Lung (tissue), 12 donors: Measurements from ENCODE around the gene DENND2D. TPM values are rescaled to one million over a fixed set of nuclear protein-coding genes. Genes with fewer than 3 reads are reported as not detected.

Experiments used
- ATAC-seq: fragments of 200-7000 bp; cut with Tn5 transposase; one replicate; pipeline ENCODE4 v1.9.1; 2020; ENCODE audit warnings: moderate number of reproducible peaks; ENCODE audit not compliant: insufficient read depth, low FRiP score
- DNase-seq, 3 donors: peaks; one replicate each; pipeline ENCODE4 v3.0.0-alpha.2; 2013 to 2017
- H3K27ac ChIP-seq, 2 donors: one replicate each; pipeline ENCODE4 v1.5.1; 2013; ENCODE audit warnings: mild to moderate bottlenecking in 2 of 2, moderate library complexity in 2 of 2, control low read depth in 1 of 2, inconsistent platforms in 1 of 2, low read depth in 1 of 2, low read length in 1 of 2
- H3K27me3 ChIP-seq, 3 donors: one replicate each; pipeline ENCODE4 v1.5.1; 2013; ENCODE audit warnings: low read length in 2 of 3; ENCODE audit not compliant: control insufficient read depth in 3 of 3, insufficient read depth in 3 of 3
- H3K36me3 ChIP-seq, 4 donors: one replicate each; pipeline ENCODE4 v1.5.1; 2013; ENCODE audit warnings: low read length in 4 of 4, mild to moderate bottlenecking in 1 of 4, moderate library complexity in 1 of 4; ENCODE audit not compliant: control insufficient read depth in 4 of 4, insufficient read depth in 4 of 4
- H3K4me1 ChIP-seq, 5 donors: one replicate each; pipeline ENCODE4 v1.5.1; 2013; ENCODE audit warnings: low read length in 5 of 5, mild to moderate bottlenecking in 2 of 5, moderate library complexity in 1 of 5; ENCODE audit not compliant: control insufficient read depth in 5 of 5, insufficient read depth in 5 of 5
- H3K4me3 ChIP-seq: one replicate; pipeline ENCODE4 v1.5.1; 2013; ENCODE audit warnings: mild to moderate bottlenecking, control low read depth, moderate library complexity
- H3K9ac ChIP-seq, 2 donors: one replicate each; pipeline ENCODE4 v1.5.1; 2013; ENCODE audit warnings: low read length in 2 of 2, control low read depth in 1 of 2; ENCODE audit not compliant: insufficient read depth in 1 of 2
- H3K9me3 ChIP-seq, 4 donors: one replicate each; pipeline ENCODE4 v1.5.1; 2013; ENCODE audit warnings: low read length in 3 of 4, mild to moderate bottlenecking in 1 of 4, moderate library complexity in 1 of 4; ENCODE audit not compliant: control insufficient read depth in 4 of 4, insufficient read depth in 3 of 4
- CTCF ChIP-seq: IDR thresholded peaks from 2 replicates; pipeline ENCODE4 v1.5.1; 2012; ENCODE audit warnings: mild to moderate bottlenecking; ENCODE audit errors: control extremely low read depth, extremely low read depth
- WGBS, 2 donors: extraction: QIAGEN DNeasy Blood & Tissue Kit; methylation state at CpG; one replicate each; pipeline ENCODE4 v1.1.7; 2013; 5-methylcytosine and 5-hydroxymethylcytosine counted together
- polyA plus RNA-seq, 2 donors: library from polyadenylated mRNA; stranded (reverse); fragments of 200-250 nt; gene quantifications; one replicate each; pipeline ENCODE4 v1.2.1, GENCODE V29; 2013
- total RNA-seq, 2 donors: library from RNA; depleted of rRNA in 1 of 2; stranded (reverse); fragments of >200 nt in 1 of 2; gene quantifications; one replicate each; pipeline ENCODE4 v1.2.1, GENCODE V29; 2014 to 2021
- donor health status: control.
- donor health status: control.
- donor health status: Bipolar disorder and iron deficiency.
- donor health status: healthy.
- donor health status: DM: yes; HTN: yes; CAD: no.

The DENND2D gene
- total and polyA plus RNA-seq, 4 donors, result 39.3 to 71.7 (median 55.5) TPM

GRCh38 chr1:111205714-111206050 lies 5.2 kb upstream of the DENND2D start:
- DNase-seq (no peak), ATAC-seq (no peak)
- no peak overlapping the region for H3K4me3 ChIP-seq
- no peaks in the 10 kb centered on the region for H3K9me3 ChIP-seq
- TF ChIP-seq CTCF, result no peak
- WGBS, 2 donors, result 8 to 17% methylated on average over 2 of the region's 2 CpGs
- no peak overlapping the region for H3K27ac ChIP-seq
- peaks cover 0 to 20% (median 3%) of the 10 kb centered on the region in 3 donors for H3K27me3 ChIP-seq
- H3K36me3 ChIP-seq, result no peaks in the 10 kb centered on the region
- H3K4me1 ChIP-seq, result peaks cover 0 to 20% (median 2%) of the 10 kb centered on the region in 5 donors
- no peak overlapping the region for H3K9ac ChIP-seq

- peak overlapping the region in 1 of 2 donors; percentile 83 for H3K27ac ChIP-seq
- no peak for TF ChIP-seq CTCF
- no peaks in the 10 kb centered on the region for H3K36me3 ChIP-seq
- H3K27me3 ChIP-seq, result peaks cover 0 to 20% (median 3%) of the 10 kb centered on the region in 3 donors
- ATAC-seq (no peak), DNase-seq (no peak)
- no peaks in the 10 kb centered on the region for H3K9me3 ChIP-seq
- H3K4me1 ChIP-seq, result peaks cover 0 to 25% (median 2%) of the 10 kb centered on the region in 5 donors
- no peak overlapping the region for H3K9ac ChIP-seq
- no peak overlapping the region for H3K4me3 ChIP-seq
- WGBS, 2 donors, result 26 to 51% methylated on average over 9 of the region's 9 CpGs
These were observed 4.7 kb upstream of the DENND2D start for GRCh38 chr1:111204983-111205713.

GRCh38 chr1:111204201-111204982 lies 3.9 kb upstream of the DENND2D start:
- H3K36me3 ChIP-seq, result no peaks in the 10 kb centered on the region
- DNase-seq, result peak in 2 of 3 donors; percentile 40 to 43
- peak overlapping the region in 1 of 2 donors; percentile 7 for H3K9ac ChIP-seq
- H3K27me3 ChIP-seq, result peaks cover 0 to 20% (median 3%) of the 10 kb centered on the region in 3 donors
- no peak for TF ChIP-seq CTCF
- H3K27ac ChIP-seq, result peak overlapping the region in 1 of 2 donors; percentile 96
- peak overlapping the region; percentile 70 for H3K4me3 ChIP-seq
- H3K4me1 ChIP-seq, result peaks cover 0 to 28% (median 2%) of the 10 kb centered on the region in 5 donors
- no peaks in the 10 kb centered on the region for H3K9me3 ChIP-seq
- 1 to 5% methylated on average over 52 to 61 of the region's 61 CpGs for WGBS, 2 donors
- ATAC-seq, result peak; percentile 83
